Hypothalamus (tissue), 51 donors: ENCODE measurements around the gene SF3B5.
"Not testable (repeated sequence)": the region's sequence is repeated elsewhere in the genome, so short reads cannot be mapped to it uniquely, and the experiment has no call there.

ENCODE experiments used
- DNase-seq, 51 donors: peaks; one replicate each; lab custom pipeline; 2025; lab: John Stamatoyannopoulos, UW

Gene SF3B5

DNA sequence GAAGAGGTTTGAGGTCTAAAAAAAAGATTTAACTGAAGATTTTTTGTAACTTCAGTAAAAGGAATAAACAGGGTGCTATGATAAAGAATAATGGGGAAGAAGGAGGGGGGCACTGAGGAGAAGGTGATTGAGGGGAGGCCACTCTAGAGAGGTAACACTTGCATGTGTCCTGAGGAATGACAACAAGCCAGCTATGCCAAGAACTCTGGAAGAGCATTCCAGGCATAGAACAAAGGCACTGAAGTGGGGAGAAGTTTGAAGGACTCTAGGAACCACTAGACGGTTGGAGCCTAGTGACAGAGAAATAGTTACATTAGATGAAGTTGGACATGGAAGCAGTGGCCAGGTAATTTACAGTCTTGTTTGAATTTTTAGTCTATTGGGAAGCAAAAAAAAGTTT lies 10.8 kb upstream of the SF3B5 start:
- DNase-seq: no peak

DNA sequence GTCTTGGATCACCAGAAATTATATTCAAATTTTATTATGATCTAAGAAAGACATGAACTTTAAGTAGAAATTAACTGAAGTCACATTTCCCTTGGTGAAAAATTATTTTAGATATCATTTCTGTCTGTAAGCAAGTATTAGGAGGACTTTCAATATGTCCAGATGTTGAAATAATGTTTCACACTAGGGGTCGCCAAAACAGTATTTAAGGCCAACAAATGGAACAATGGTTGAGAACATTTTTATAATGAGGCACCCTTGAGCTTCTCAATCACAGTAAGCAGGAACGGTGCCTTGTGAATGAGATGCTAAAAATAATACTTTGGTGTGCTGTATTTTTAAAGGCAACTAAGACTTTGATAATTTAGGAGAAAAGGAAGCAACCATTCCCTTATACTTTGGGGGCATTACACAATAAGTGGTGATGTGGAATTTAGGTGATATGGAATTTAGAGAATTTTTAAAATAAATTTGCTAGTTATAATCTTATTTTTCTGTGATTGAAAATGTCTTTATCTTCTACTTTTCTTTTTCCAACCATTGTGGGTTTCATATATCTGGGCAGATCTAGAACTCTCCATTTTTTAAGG lies 9.6 kb upstream of the SF3B5 start:
- peak in 6 of 51 donors; percentile 1 to 64 (median 10) for DNase-seq

DNA sequence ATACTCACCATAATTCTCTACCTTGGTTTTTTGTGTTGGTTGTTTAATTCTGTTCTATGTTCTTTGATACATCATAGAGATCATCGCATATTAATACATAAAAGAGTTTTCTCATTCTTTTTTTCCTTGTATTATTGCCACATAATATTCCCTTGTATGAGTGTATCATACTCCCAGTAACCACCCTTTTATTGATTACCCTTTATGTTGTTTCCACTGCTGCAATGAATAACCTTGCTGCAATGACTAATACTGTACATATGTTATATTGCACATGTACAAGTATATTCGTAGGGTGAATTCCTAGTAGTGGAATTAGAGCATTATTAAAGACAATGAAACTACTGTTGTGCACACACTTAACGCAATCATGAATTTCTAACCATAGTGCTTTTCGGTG lies 9.1 kb upstream of the SF3B5 start:
- no peak for DNase-seq

DNA sequence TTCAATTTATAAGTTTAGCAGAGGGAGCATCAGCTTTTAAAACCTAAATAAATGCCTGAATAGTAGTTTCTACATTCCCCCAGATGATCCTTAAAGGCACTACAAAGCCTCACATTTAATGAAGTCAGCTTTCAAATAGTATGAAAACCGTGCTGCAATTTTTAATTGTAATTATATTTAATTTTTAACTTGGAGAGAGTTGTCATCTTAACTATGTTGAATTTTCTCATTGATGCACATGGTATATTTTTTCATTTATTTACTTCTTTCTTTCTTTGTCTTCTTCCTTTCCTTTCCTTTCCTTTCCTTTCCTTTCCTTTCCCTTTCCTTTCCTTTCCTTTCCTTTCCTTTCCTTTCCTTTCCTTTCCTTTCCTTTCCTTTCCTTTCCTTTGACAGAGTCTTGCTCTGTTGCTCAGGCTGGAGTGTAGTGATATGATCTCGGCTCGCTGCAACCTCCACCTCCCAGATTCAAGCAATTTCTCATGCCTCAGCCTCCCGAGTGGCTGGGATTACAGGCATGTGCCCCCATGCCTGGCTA lies 7.7 kb upstream of the SF3B5 start:
- DNase-seq: no peak

DNA sequence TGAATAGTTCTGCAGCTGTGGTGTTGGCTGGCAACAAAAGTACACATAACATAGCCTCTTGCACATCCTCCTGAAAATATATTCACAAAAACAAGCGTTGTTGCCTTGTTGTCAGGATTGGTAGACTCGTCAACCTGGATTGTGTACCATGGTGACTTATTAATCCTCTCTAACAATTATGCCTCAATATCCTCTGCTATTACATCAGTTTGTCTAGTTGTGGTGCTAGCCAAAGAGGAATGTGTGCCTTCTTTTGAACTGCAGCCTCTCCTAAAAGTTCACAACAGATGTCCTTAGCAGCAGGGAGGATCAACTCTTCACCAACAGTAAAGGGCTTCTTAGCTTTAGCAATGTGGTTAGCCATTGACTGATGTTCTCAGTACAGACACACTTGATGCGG lies 3.6 kb upstream of the SF3B5 start:
- no peak for DNase-seq

DNA sequence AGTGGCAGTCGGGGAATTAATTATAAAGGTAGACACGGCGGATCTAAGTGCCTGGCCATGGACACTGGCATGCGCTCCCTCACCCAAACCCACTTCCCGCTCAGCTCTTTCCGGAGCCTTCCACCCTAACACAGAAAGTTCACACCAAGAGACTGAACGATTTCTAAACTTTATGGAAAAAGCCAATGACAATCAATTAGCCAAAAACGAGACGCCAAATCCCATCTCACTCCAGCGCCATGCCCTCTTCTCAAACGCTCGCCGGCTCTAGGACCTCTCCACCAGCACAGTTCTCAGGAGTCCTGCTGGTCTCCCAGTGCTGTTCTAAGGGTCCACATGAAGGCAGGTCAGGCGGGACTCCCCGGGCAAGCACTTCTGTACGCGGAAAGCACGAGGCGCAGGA lies 641 bp downstream of the SF3B5 start:
- no peak for DNase-seq

DNA sequence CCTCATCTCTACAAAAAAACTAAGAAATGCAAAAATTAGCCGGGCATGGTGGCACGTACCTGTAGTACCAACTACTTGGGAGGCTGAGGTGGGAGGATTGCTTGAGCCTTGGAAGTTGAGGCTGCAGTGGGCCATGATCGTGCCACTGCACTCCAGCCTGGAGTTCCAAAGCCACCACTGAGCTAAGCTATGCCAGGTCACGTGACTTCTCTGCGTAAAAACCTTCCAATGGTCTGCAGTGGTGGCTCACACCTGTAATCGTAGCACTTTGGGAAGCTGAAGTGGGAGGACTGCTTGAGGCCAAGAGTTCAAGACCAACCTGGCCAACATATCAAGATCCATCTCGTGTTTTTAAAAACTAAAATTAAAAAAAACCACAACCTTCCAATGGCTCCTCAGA lies 1.7 kb downstream of the SF3B5 start:
- no peak for DNase-seq

DNA sequence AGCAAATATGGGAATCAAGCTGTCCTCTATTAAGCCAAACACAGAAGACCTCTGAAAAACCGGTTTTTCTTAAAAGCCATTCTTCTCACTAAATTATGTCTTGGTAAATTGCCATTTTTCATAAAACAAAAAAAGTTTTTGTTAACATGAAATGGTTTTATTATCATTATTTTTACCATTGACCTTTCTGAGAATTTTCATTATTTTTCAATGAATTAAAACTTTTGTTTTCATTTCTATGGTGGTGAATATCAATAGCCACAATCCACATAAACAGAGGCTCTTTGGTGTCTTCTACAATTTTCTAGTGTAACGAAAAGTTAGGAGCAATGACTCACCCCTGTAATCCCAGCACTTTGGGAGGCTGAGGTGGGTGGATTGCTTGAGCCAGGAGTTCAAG lies 2.1 kb downstream of the SF3B5 start:
- DNase-seq: no peak

DNA sequence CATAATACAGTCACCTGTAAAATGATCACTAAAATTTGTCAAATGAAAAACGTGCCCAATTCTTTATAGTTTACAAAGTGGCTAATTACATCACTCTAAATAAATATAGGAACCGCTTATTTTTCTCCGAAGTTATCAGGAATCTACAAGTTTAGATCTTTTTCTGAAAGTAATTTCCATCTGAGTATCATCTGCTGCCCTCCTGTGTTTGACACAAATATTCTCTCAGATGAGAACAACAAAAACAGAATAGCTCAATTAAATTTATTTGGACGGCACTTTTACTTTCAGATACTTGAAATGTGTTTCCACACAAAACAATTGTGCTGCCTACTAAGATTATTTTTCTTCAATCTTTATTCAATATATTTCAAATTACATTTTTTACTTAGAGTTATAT lies 5.0 kb downstream of the SF3B5 start:
- no peak for DNase-seq

DNA sequence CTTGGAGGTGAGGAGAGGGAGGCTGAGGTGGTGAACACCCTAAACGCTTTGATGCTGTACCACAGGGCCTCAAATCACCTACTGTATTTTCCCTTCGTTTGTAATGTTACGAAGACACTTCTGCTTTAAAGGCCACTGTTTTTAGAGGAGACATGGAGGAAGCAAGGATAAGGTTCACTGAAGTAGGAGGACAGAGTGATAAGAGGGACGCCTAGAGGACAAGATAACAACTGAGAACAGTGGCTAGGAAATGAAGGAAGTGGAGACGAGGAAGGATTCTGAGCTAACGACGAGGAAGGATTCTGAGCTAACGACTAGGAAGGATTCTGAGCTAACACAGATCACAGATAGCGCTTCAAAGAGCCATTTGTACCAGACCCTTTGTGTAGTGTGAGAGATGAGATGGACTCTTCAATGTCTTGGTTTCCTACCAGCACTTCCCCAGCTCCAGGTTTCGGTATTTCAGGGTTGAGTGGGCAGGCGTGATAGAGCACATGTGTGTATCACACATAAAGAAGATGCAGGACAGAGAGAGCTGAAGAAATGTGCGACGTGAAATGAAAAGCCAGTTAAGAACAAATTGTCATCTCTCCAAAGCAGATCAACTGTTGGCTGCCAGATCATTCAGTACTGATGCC lies 7.5 kb downstream of the SF3B5 start:
- no peak for DNase-seq

DNA sequence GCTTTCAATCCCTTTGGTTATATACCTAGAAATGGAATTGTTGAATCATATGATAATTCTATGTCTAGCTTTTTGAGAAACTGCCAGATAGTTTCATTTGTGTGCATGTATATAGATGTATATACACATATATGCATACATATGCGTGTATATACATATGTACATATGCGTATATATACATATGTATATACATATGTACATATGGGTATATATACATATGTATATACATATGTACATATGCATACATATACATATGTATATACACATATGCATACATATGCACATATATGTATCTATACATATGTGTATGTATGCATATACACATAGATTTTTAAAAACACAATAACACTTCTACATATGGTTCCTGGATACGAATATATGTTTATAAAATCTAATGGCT lies 8.4 kb downstream of the SF3B5 start:
- DNase-seq: no peak

DNA sequence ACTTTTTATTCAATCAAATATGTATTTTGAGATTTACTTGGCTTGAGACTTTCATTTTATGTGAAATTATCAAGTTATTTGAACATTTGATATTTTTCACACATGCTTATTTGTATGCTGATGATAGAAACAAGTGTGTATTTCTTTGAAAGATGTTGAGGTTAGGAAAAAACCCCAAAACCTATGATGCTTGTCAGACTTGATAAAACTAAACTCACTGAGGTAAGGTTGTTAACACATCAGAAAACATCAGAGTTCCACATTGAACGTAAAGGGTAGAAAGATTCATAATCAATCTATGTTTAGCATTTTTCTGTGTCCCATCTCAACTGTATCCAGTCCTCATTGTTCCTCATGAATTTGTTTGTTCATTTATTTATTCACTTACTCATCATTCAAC lies 12.2 kb downstream of the SF3B5 start:
- no peak for DNase-seq

DNA sequence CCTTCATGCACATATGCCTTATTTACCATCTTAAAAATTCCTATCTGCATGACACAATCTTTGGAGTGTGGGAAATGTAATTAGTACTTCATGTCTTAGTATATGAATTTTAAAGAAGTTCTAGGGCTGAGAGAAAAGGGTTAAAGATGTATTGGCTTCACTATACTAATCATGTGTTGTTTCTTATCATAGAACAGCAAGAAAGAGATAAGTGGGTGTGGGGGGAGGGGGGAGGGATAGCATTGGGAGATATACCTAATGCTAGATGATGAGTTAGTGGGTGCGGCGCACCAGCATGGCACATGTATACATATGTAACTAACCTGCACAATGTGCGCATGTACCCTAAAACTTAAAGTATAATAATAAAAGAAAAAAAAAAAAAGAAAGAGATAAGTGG lies 13.0 kb downstream of the SF3B5 start:
- DNase-seq: not testable (repeated sequence)

DNA sequence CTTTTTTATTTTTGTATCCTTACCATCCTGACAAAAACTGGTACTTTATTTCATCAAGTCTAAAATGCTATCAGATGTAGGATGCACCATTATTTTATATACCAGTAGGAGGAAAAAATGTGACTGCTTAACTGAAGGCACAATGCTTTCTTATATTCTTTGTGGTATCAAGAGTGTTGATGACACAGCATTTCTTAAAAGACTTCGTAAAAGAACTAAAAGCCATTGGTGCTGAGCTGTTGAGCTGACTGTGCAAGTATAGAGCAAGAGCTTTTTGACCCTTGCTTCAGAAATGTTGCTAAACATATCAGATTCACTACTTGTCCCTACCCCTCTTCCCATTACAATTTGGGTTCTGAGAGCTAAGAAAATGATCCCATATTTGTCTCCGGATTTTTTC lies 17.5 kb downstream of the SF3B5 start:
- DNase-seq: no peak

DNA sequence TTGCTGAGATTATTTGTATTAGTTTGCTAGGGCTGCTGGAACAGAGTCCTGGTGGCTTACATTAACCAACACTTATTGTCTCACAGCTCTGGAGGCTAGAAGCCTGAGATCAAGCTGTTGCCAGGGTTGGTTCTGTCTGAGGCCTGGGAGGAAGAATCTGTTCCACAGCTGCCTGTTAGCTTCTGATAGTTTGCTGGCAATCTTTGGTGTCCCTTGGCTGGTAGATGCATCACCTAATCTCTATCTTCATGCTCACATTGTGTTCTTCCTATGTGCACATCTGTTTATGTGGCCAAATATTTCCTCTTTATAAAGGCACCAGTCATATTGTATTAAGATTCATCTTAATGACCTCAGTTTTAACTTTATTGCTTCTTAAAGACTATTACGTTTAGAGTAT lies 19.5 kb downstream of the SF3B5 start:
- no peak for DNase-seq

DNA sequence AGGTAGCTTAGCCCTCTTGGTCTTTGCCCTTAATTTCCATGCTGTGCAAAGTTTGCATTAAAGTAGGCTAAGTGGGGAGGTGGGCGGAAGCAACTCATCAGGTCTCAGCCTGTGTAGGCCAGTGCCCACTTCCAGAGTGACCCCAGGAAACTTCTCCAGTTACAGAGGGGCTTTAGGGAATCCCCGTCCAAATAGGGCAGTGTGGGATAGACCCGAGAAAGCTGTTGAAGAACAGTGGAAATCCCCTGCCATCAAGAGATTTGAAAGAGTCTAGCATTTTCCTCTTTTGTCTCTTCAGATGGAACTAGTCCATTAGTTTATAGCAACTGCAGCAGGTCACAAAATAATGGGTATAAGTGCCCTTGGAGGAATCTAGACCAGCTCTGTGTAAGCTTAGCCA lies 20.2 kb downstream of the SF3B5 start:
- DNase-seq: no peak

DNA sequence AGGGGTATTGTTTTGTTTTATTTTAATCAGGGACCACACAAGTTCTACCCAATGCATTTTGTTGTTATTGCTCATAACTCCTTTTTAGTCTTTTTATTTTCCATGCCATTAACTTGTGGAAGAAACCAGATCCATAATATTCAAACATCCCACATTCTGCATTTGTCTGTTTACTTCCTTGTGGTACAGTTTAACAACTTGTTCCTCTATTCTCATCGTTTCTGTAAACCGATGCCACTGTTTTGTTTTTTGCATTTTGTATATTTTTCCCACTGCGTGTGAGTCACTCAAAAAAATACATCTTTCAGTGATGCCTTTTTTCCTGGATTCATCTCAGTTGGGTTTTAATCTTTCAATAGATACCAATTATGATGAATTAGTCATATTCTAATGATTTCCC lies 22.3 kb downstream of the SF3B5 start:
- no peak for DNase-seq

DNA sequence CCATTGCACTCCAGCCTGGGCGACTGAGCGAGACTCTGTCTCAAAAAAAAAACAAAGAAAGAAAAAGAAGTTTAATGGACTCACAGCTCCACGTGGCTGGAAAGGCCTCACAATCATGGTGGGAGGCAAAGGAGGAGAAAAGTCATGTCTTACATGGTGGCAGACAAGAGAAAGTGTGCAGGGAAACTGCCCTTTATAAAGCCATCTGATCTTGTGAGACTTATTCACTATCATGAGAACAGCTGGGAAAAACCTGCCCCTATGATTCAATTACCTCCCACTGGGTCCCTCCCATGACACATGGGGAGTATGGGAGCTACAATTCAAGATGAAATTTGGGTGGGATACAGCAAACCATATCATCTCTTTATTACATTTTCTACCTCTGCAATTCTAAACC lies 25.9 kb downstream of the SF3B5 start:
- no peak for DNase-seq

DNA sequence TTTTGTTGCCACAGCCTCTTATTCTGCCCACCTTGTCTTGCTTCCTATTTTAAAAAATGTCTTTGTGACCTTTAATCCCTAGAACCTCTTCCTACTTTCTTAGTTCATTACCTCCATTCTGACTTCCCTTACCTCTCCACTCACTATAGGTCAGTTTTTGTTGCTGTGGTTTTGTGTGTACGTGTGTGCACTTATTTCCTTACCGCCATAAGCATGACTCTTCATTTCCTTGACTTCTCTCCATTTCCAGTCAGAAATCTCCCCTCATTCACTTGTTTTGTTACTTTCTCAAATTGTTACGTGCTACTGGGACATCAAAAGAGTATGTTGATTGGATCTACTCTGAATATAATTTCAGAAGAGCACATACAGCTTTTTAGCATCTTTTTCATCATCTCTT lies 26.6 kb downstream of the SF3B5 start:
- DNase-seq: no peak

DNA sequence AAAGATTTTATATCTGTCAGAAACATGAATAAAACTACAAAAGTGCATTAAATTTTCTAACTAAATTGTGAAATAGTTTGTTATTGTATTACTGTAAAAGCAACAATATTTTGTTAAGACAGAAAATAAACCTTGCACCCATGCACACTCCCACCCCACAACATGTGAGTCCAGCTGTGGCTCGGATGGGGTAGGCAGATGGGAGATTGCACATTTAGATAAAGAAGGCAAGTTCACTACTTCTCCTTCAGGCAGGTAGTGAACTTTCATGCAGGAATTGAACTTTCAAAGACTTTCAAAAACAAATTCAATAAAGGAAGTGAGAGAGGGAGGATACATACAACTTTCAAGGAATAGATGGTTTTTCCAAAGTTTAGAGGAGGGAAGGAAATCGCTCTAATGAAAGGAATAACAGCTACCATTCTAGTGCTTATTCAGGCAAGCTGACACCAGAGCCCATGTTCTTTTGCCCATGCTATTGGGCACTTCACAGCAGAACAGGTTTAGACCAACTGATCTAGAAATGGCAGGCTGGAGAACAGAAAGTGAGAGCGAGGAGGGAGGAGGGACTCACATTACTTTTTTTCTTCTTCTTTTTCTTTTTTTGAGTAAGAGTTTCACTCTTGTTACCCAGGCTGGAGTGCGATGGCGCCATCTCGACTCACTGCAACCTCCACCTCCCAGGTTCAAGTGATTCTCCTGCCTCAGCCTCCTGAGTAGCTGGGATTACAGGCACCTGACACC lies 28.5 kb downstream of the SF3B5 start:
- no peak for DNase-seq

DNA sequence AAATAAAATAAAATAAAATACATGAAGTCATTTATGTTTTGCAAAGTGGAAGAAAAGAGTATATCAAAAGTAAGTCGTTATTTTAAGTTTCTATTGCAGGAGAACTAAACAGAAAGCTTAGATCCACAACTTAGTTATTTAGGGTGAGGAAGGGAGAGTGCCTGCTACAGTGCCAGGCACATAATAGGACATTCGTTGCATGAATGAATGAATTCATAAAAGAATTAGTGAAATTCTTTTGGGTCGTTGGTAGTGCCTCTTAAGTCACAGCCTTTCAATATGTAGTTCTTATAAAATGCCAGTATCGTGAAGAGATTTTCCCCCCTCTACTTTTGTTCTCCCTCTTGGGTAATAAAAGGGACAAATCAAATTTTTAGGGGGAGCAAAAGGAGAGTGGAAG lies 29.1 kb downstream of the SF3B5 start:
- no peak for DNase-seq

DNA sequence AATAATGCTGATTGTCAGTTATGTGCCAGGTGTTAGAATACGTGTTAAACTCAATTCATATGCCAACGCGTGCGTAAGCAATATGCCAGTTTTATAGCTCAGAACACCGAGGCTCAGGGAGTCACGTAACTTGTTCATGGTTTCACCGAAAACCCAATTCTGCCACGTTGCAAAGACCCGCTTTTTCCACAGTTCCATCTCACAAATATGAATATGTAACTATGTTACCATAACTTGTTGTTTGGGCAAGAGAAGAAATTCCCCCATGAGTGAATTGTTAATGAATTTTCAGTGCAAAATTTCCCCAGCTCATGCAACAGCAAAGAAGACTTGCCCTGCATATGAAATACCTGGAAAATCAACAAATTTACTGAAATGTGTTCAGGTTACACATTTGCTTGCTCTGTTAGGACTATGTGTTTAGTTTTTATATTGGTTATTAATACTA lies 30.1 kb downstream of the SF3B5 start:
- DNase-seq: no peak
